Neural cell (in vitro differentiated cells): ENCODE measurements around the gene TNNI3. TPM values are rescaled to one million over a fixed set of nuclear protein-coding genes. Genes with fewer than 3 reads are reported as not detected.
A peak's percentile ranks its signal among the peaks of the same experiment; 100 is the strongest.

Experiments used
- H2AFZ ChIP-seq: fragments of 200-600, 300-800 bp; sonication (generic), shearing (Covaris generic); 2 replicates; pipeline ENCODE4 v1.6.0; 2014; ENCODE audit warnings: low read depth, mild to moderate bottlenecking, antibody characterized with exemption, low read length, moderate library complexity
- H3F3A ChIP-seq: fragments of 200-600 bp; shearing (Covaris generic); 2 replicates; pipeline ENCODE4 v1.6.1; 2016; ENCODE audit warnings: mild to moderate bottlenecking, moderate library complexity, mixed read lengths, antibody characterized with exemption, low read length; ENCODE audit not compliant: insufficient read depth, poor library complexity, severe bottlenecking
- H3K27ac ChIP-seq: fragments of 200-600, 300-800 bp; sonication (generic), shearing (Covaris generic); 2 replicates; pipeline ENCODE4 v1.5.1; 2014; ENCODE audit warnings: mild to moderate bottlenecking, low read length, moderate library complexity
- H3K27me3 ChIP-seq: fragments of 300-800, 200-600 bp; sonication (generic), shearing (Covaris generic); 2 replicates; pipeline ENCODE4 v1.6.0; 2014; ENCODE audit warnings: mild to moderate bottlenecking, low read depth, low read length, moderate library complexity; ENCODE audit not compliant: insufficient read depth
- H3K36me3 ChIP-seq: fragments of 300-800, 200-600 bp; sonication (generic), shearing (Covaris generic); 2 replicates; pipeline ENCODE4 v1.5.1; 2014; ENCODE audit warnings: mild to moderate bottlenecking, antibody characterized with exemption, low read length, moderate library complexity; ENCODE audit not compliant: insufficient read depth
- H3K4me2 ChIP-seq: fragments of 300-800, 200-600 bp; sonication (generic), shearing (Covaris generic); 2 replicates; pipeline ENCODE4 v1.6.0; 2014; ENCODE audit warnings: mild to moderate bottlenecking, low read length
- H3K4me3 ChIP-seq: fragments of 300-800, 200-600 bp; sonication (generic), shearing (Covaris generic); 2 replicates; pipeline ENCODE4 v1.5.1; 2014; ENCODE audit warnings: mild to moderate bottlenecking, low read length, moderate library complexity
- H3K79me2 ChIP-seq: fragments of 200-600 bp; shearing (Covaris generic); replicated peaks from 2 replicates; pipeline ENCODE4 v1.6.0; 2014; ENCODE audit warnings: mild to moderate bottlenecking, low read length, moderate library complexity; ENCODE audit not compliant: insufficient read depth
- H3K9ac ChIP-seq: fragments of 300-800, 200-600 bp; sonication (generic), shearing (Covaris generic); 2 replicates; pipeline ENCODE4 v1.6.1; 2016; ENCODE audit warnings: mild to moderate bottlenecking, low read length, mixed read lengths
- H3K9me2 ChIP-seq: fragments of 200-600 bp; shearing (Covaris generic); 2 replicates; pipeline ENCODE4 v1.6.1; 2016; ENCODE audit warnings: mild to moderate bottlenecking, low read length, mixed read lengths; ENCODE audit not compliant: insufficient read depth
- H3K9me3 ChIP-seq: fragments of 200-600, 300-800 bp; sonication (generic), shearing (Covaris generic); 2 replicates; pipeline ENCODE4 v1.6.1; 2016; ENCODE audit warnings: mild to moderate bottlenecking, mixed run types, low read length, moderate library complexity, mixed read lengths
- H4K20me1 ChIP-seq: fragments of 200-600 bp; shearing (Covaris generic); 2 replicates; pipeline ENCODE4 v1.6.1; 2016; ENCODE audit warnings: mild to moderate bottlenecking, mixed run types; ENCODE audit not compliant: insufficient read depth
- CTCF ChIP-seq: fragments of 450-650 bp; IDR thresholded peaks from 2 replicates; pipeline ENCODE4 v1.5.1; 2014; ENCODE audit warnings: antibody characterized with exemption, mild to moderate bottlenecking, moderate library complexity; ENCODE audit not compliant: poor library complexity, severe bottlenecking
- EP300 ChIP-seq: fragments of 450-650 bp; conservative IDR thresholded peaks from 2 replicates; pipeline ENCODE4 v1.6.1; 2014; ENCODE audit warnings: antibody characterized with exemption, mild to moderate bottlenecking, moderate library complexity; ENCODE audit not compliant: poor library complexity, severe bottlenecking
- EZH2 ChIP-seq: fragments of 200-600, 300-800 bp; shearing (Covaris generic), sonication (generic); IDR thresholded peaks from 2 replicates; pipeline ENCODE4 v1.6.1; 2014; ENCODE audit warnings: antibody characterized with exemption, low read length, borderline replicate concordance, mild to moderate bottlenecking; ENCODE audit not compliant: insufficient read depth, poor library complexity, severe bottlenecking
- MXI1 ChIP-seq: fragments of 450-650 bp; conservative IDR thresholded peaks from 2 replicates; pipeline ENCODE4 v1.6.1; 2014; ENCODE audit warnings: antibody characterized with exemption, mild to moderate bottlenecking; ENCODE audit not compliant: poor library complexity, severe bottlenecking
- POLR2AphosphoS5 ChIP-seq: IDR thresholded peaks from 2 replicates; pipeline ENCODE4 v1.6.1; 2012
- RAD21 ChIP-seq: fragments of 450-650 bp; conservative IDR thresholded peaks from 2 replicates; pipeline ENCODE4 v1.6.1; 2014; ENCODE audit warnings: antibody characterized with exemption, mild to moderate bottlenecking, moderate library complexity
- REST ChIP-seq: IDR thresholded peaks from 2 replicates; pipeline ENCODE4 v1.6.1; 2012; ENCODE audit warnings: borderline replicate concordance
- SMC3 ChIP-seq: fragments of 450-650 bp; conservative IDR thresholded peaks from 2 replicates; pipeline ENCODE4 v1.6.1; 2014; ENCODE audit warnings: antibody characterized with exemption, mild to moderate bottlenecking, moderate library complexity; ENCODE audit not compliant: poor library complexity
- TAF1 ChIP-seq: IDR thresholded peaks from 2 replicates; pipeline ENCODE4 v1.6.1; 2012; ENCODE audit warnings: low read depth
- polyA plus RNA-seq: library from polyadenylated mRNA; depleted of rRNA; stranded (reverse); fragments of >200 nt; gene quantifications from 2 replicates; pipeline ENCODE4 v1.2.3, GENCODE V29; 2014

Gene TNNI3
- polyA plus RNA-seq, 1 donor from 2014 or later: 22.5 TPM

GRCh38 chr19:55153652-55154264 is 3.8 kb downstream of the TNNI3 start:
- H3K9me3 ChIP-seq: no peaks in the 10 kb centered on the region
- H3K27ac ChIP-seq: no peak overlapping the region
- H3K4me2 ChIP-seq: no peak overlapping the region
- no peaks in the 10 kb centered on the region for H3K79me2 ChIP-seq
- H3F3A ChIP-seq: no peaks in the 10 kb centered on the region
- no peak overlapping the region for H3K4me3 ChIP-seq
- peaks cover 4% of the 10 kb centered on the region for H3K27me3 ChIP-seq
- no peaks in the 10 kb centered on the region for H4K20me1 ChIP-seq
- no peak overlapping the region for H3K9ac ChIP-seq
- H3K36me3 ChIP-seq: no peaks in the 10 kb centered on the region
- H2AFZ ChIP-seq: no peak overlapping the region
- TF ChIP-seq EZH2 (no peak), EP300 (no peak)
- no peaks in the 10 kb centered on the region for H3K9me2 ChIP-seq

- no peak overlapping the region for H3K9ac ChIP-seq
- TF ChIP-seq SMC3: no peak
- TF ChIP-seq RAD21: no peak
- TF ChIP-seq EZH2: no peak
- no peak for TF ChIP-seq TAF1
- no peak for TF ChIP-seq EP300
- TF ChIP-seq REST: no peak
- no peak for TF ChIP-seq MXI1
- no peak for TF ChIP-seq POLR2AphosphoS5
- TF ChIP-seq CTCF: no peak
- no peaks in the 10 kb centered on the region for H3K36me3 ChIP-seq
- H3K27me3 ChIP-seq: peaks cover 5% of the 10 kb centered on the region
- H3K4me2 ChIP-seq: no peak overlapping the region
- H4K20me1 ChIP-seq: no peaks in the 10 kb centered on the region
- H3K79me2 ChIP-seq: no peaks in the 10 kb centered on the region
- H3K27ac ChIP-seq: peak overlapping the region; percentile 55
- H2AFZ ChIP-seq: peak overlapping the region; percentile 35
- no peaks in the 10 kb centered on the region for H3K9me3 ChIP-seq
- no peaks in the 10 kb centered on the region for H3F3A ChIP-seq
- H3K9me2 ChIP-seq: no peaks in the 10 kb centered on the region
- H3K4me3 ChIP-seq: peak overlapping the region; percentile 26
These were observed 5.5 kb downstream of the TNNI3 start for GRCh38 chr19:55152017-55152416.
